Epithelial cell of esophagus (primary cell): ENCODE results near the gene PDSS1.
"Not testable (repeated sequence)": the region's sequence is repeated elsewhere in the genome, so short reads cannot be mapped to it uniquely, and the experiment has no call there.

Source experiments
- DNase-seq: peaks from one replicate; pipeline ENCODE4 v3.0.0; 2010; ENCODE audit warnings: low read depth
- H3K4me3 ChIP-seq: 2 replicates; pipeline ENCODE4 v1.5.1; 2011; ENCODE audit warnings: mild to moderate bottlenecking, low read length, control low read depth
- TF ChIP-seq, protein P1 (sequence below): IDR thresholded peaks from 2 replicates; pipeline ENCODE4 v1.5.1; 2011; ENCODE audit warnings: low read depth, mild to moderate bottlenecking, low read length, control low read depth, inconsistent platforms; ENCODE audit not compliant: insufficient read depth; ENCODE audit errors: missing control alignments

PDSS1 gene

DNA sequence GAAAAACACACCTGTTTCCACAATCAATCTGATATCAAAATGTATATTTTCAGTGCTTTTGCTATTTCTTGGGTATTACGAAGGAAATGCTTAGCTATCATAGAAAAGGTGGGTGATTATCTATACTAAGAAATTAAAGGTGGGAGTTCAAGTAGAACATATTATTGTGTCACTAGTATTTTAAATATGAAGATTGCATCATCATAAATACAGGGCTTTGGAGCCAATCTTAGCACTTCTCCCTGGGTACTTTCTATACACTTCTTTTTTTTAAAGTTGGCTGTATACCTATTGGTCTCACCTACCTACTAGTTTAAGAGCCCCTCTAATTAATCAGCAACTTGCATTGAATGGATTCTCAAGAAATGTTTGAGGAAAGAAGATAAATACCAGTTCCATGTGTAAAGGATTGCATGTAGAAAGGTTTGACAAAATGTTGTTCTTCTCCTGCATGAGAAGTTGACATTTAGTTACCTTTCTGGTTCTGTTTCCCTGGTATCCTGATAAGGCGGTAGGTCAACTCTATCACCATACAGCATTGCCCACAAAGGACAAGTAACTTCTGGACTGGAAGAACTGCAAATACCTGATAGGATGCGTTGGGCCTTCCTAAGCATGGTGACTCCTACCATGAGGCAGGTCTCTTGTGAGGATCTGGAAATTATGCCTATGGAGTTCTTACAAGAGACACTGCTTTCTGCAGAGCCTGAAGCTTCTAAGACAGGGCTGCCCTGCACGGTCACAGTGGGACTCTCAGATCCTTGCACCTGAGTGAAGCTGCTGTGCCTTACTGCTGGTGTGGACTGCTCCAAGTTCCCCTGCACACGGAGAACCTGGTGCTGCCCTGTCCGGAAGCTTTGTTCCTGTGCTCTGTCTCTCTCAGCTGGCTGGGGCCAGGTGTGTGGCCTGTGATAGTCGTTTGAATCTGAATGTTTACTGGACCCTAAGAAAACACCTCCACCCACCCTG lies 32.1 kb upstream of the PDSS1 start:
- TF ChIP-seq, protein P1, sequence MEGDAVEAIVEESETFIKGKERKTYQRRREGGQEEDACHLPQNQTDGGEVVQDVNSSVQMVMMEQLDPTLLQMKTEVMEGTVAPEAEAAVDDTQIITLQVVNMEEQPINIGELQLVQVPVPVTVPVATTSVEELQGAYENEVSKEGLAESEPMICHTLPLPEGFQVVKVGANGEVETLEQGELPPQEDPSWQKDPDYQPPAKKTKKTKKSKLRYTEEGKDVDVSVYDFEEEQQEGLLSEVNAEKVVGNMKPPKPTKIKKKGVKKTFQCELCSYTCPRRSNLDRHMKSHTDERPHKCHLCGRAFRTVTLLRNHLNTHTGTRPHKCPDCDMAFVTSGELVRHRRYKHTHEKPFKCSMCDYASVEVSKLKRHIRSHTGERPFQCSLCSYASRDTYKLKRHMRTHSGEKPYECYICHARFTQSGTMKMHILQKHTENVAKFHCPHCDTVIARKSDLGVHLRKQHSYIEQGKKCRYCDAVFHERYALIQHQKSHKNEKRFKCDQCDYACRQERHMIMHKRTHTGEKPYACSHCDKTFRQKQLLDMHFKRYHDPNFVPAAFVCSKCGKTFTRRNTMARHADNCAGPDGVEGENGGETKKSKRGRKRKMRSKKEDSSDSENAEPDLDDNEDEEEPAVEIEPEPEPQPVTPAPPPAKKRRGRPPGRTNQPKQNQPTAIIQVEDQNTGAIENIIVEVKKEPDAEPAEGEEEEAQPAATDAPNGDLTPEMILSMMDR, result no peak
- H3K4me3 ChIP-seq, result no peak overlapping the region
- no peak for DNase-seq

DNA sequence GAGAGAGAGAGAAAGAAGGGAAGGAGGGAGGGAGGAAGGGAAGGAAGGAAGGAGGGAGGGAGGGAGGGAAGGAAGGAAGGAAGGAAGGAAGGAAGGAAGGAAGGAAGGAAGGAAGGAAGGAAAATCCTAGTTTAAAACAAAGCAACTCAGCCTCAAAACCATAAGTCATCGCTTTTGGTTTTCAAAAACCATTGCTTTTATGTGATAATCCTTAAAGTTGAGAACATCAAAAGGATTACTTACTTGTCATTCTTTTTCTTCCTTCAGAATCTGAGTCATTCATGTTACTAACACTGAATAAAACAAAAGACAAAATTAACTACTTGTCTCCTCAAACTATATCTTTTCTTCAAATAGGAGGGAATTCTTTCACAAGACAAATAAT lies 21.6 kb upstream of the PDSS1 start:
- TF ChIP-seq, protein P1, result no peak
- H3K4me3 ChIP-seq, result no peak overlapping the region
- no peak for DNase-seq

DNA sequence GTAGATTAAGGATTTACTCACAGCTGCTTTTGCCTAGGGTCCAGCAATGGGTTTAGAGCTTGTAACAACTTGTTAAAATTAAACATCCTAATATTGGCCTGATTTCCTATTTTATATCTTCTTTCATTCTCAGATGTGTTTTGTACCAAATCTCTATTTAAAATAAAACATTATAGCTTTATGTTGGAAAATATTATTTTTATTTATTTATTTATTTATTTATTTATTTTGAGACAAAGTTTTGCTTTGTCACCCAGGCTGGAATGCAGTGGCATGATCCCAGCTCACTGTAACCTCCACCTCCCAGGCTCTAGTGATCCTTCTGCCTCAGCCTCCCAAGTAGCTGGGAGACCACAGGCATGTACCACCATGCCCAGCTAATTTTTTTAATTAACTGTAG lies 17.9 kb upstream of the PDSS1 start:
- no peak for DNase-seq
- TF ChIP-seq, protein P1, result no peak
- no peak overlapping the region for H3K4me3 ChIP-seq

DNA sequence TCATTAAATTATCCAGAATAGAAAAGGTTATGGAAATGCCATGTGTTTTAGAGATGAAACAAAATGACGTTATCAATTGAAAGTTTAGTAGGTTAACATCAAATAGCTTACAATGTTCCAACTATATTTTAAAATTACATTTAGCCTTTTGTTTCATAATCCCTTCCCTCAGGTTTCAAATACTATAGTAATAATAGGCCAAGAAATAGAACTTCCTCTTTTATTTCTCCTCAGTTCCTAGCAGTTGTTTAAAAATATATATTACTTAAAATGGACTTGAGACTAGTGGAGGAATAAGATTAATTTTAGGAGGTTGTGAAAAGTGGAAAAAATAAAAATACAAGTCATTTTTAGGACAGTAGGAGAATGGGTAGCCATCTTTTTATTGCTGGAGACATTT lies 16.4 kb upstream of the PDSS1 start:
- TF ChIP-seq, protein P1, result no peak
- no peak for DNase-seq

DNA sequence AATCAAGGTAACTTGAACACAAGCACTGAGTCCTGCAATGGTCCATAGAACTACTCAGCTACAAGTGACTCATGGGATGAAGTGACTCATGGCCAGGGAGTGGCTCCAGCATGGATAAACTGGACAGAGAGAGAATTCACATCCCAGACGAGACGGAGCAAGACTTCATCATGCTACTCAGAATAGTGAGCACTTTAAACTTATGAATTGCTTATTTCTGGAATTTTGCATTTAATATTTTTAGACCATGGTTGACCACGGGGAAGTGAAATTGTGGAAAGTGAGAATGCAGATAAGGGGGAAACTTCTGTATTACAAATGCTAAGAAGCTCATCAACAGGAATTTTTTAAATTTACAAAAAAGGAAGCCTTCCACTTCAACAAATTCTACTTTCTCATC lies 15.5 kb upstream of the PDSS1 start:
- DNase-seq, result peak; percentile 82
- H3K4me3 ChIP-seq, result not testable (repeated sequence)

More for the DNA sequence above, 16.4 kb upstream of the PDSS1 start:
- H3K4me3 ChIP-seq, result no peak overlapping the region

DNA sequence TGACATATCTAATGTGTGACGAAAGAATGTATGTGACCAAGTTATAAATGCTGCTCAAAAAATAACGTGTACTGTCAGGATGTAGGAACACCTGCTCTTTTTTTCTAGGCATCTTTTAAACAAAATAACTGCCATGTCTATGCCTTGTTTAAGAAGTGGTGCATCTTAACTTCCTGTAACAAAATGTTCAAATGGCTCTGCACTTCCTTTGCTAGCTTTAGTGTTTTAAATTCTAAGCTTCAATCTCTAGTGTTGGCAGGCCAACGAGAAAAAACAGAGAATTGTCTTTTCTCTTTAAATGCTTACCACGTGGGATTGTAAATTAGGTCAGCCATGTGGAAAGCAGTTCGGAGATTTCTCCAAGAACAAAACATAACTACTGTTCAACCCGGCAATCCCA lies 14.6 kb upstream of the PDSS1 start:
- H3K4me3 ChIP-seq, result no peak overlapping the region
- TF ChIP-seq, protein P1, result no peak
- no peak for DNase-seq

DNA sequence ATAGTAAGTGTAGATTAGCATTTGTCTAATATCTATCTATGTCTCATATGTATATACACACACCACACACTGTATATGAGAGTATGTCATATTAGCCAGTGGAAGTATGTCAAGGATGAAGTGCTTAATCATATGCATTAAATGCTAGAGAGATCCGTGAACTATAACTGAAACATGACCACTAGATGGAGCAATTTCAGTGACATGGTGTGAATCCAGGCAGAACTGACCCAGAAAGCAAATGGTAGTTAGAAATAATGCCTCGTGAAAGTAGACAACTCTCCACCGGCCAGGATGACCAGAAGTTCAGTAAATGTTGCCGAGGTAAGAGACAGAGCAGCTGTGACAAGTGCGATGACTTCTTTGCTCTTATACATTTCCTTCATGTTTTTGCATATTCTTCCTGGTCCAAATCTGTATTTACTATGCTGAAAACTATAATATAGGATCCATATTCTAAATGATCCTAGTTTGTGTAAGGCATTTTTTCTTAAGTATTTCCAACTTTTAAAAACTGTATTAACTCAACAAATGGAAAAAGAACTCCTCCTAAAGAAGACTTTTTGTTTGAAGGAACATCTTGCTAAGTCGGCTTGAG lies 12.7 kb upstream of the PDSS1 start:
- peak; percentile 70 for DNase-seq
- TF ChIP-seq, protein P1, result peak; percentile 55
- not testable (repeated sequence) for H3K4me3 ChIP-seq
